HG02610 (cell line): Measurements from ENCODE around the gene TMEM158.
A peak's percentile ranks its signal among the peaks of the same experiment; 100 is the strongest.

Source experiments
- ATAC-seq: cut with Tn5 transposase; IDR thresholded peaks from one replicate; pipeline ENCODE4 v1.9.1; 2021; ENCODE audit warnings: mild to moderate bottlenecking, moderate library complexity; ENCODE audit not compliant: unreplicated experiment

The TMEM158 gene

DNA sequence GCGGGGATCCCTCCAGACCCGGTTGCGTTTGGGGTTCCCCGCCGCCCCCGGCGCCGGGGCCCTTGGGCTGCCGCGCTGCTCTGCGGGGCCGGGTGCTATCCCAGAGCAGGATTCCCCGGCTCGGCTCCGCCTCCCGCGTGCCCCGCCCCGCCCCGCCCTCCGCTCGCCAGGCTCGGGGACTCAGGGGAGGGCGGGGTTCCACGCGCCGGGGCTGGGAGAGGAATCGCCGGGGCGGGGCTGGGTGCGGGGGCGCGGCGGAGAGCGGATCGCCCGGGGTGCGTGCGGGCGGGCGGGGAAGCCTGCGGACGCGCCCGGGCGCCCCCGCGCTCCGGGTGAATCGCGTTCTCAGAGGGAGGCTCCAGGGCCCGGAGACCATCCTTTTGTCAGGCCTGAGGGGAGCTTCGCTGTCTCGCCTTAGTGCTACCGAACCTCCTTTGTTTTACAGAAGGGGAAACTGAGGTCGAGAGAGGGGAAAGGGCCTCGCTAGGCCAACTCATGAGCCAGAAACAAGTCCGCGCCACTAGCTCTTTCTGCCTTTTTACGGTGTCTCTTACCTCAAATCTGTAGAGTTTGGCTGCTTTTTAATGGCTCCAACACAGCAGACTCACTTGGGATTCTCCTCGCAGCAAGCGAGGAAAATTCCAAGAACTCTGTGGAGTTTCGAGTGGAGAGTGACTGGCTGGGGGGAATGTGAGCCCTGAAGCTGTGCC is at the start of gene TMEM158:
TMEM158 (minus strand) TSS at position 82 of the 710 bp plus-strand sequence. CDS start 260 bp downstream, outside the sequence.
- peak; percentile 80 for ATAC-seq

DNA sequence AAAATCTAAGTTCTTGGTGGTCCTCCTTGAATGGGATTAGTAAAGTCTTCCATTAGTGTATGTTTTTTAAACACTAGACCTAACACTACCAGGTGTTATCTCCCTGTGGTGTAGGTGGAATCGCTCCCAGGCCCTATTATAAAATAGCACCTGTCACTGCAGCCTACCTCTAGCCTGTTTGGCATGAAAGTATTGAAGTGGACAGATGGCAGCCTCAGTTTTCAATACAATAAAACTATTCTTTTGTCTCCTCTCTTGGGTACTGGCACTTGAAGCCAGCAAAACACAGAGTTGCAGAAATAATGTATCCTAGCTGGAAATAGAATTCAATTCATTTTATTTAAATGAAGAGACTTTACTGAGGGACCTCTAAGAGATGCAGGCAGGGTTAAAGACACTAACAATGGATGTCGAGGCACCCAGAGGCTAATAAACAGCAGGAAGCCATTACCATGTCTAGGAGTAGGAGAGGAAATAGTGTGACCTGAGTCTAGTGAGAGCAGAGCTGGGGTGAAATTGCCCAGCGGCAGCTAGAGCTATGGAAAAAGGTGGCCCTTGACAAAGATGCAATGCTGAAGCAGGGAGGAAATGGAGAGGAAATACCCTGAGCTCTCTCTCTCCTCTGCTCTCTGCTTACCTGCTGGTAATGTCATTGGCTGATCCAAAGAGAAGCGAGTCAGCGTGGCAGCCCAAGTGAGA is 49.1 kb upstream of the TMEM158 start:
- ATAC-seq = no peak

DNA sequence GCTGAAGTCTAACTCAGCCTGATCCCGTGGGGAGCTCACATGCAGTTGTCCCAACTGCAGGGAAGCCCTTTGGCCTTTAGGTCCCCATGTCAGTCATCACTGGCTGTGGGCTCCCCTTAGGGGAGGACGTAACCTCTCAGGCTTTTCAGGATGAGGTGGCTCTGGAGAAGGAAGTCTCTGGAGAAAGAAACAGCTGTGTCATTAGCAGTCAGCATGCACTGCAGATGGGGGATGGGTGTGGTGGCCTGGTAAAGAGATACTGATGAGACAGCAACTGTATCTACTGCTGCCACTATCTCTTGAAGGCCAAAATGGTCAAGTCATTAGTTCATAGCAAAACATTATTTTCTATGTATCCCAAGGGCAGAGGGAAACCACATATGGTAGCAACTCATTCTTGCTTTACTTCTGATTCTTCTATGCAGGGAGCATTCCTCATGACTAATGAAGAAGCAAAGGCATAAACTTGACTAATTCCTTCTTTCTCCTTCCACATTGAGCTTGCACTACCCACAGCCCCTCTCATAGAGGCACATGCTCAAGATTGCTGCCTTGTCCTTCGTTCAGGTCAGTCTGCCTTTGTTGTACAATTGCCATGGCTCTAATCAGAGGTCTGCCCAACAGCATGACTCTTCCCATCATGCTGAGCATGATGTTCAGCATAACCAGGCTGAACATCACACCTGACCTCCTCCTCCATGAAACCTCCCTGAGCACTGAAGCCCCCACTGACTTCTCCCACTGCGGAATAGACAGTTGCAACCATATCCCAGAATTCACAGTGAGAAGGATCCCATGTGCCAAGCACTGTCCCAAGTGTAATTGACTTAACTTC is 47.8 kb upstream of the TMEM158 start:
- no peak for ATAC-seq

DNA sequence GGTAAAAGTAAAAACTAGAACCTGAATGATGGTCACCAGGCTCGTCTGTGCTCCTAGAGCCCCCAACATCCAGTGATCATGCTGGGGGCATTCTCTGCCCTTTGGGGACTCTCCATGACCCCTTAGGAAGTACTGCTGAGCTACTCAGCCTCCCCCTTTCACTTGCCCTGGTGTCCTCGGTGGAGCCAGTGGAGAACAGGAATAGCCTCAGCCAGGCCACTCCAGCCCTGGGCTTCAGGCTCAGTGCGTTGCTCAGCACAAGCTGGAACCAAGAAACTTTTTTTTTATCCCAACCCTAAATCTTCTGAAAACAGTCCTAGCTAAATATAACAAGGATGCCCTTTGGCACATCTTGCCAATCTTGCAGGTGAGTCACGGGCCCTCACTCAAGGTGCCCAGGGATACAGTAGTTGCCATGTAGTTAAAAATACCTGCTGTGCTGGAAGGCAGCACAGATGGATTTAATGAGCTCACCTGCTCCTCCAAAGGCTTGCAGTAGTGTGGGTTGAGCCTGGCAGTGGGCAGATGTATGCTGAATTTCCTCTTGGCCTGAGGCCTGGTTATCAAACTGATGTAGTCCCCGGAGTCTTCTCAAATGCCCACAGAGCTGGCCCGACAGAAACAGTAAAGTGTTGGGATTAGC is 46.9 kb upstream of the TMEM158 start:
- ATAC-seq = no peak

- ATAC-seq = no peak
These were observed 46.1 kb upstream of the TMEM158 start for GRCh38 chr3:45272032-45272810.

DNA sequence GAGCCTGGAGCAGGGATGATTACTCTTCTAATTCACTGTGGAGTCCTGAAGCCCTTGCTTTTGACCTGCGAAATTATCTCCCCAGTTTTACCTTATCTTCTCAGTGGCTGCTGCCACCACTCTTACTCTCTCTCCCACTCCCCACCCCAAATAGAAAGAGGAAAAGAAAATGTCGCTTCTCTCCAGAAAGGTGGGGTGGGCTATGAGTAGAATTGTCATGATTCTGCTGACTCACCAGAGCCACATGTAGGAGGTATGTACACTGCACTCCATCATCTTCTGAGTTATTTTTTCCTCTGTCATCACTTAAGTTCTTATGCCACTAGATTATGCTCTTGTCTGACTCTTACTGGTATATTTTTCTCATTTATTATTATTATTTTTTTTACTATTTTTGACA is 43.9 kb upstream of the TMEM158 start:
- no peak for ATAC-seq

DNA sequence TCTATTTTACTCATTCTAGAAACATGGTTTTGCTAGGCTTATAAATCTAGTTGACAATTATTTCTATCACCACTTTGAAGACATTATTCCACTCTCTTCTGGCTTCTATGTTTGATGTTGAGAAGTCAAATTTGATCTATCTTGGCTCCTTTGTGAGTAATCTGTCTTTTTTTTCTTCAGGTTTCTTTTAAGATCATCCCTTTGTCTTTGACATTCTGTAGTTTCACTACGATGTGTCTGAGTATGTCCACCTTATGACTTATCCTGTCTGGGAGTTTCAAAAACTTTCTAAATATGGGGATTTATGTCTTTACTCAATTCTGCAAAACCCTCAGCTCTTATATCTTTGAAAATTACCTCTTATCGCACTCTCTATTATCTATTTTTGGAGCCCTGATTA is 41.0 kb upstream of the TMEM158 start:
- ATAC-seq = no peak

GRCh38 chr3:45261333-45262110 is 35.4 kb upstream of the TMEM158 start:
- ATAC-seq = no peak

DNA sequence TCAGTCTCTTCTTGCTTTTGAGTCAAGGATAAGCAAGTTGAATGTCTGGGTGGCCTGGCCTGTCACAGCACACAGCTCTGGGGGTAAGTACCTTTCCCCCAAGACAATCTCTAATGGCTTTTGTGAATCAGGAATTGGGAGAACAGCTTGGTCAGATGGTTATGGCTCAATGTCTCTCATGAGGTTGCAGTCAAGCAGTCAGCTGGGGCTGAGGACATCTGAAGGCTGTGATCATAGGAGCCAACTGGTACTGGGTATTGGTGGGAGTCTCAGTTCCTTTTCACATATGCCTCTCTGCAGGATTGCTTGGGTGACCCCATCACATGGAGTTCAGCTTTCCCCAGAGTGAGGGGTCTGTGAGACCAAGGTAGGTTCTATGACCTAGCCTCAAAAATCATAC is 33.0 kb upstream of the TMEM158 start:
- ATAC-seq = no peak

DNA sequence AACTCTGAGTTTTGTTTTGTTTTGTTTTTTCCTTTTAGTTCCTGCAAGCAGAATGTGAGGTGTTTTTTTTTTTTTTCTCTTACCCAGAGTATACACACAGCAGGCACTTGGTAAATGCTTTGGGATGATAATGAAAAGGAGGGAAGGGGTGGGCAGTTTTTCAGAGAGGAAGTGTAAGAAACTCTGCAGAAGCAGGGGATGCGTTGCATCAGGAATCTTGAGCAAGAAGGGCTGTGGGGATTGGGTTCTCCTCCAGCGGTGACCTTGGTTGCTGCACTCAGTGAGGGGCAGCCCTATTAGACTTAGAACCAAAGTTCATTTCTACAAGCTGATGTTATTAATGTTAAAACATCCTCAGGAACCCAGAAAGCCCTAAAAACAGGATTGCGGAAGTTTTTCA is 32.2 kb upstream of the TMEM158 start:
- no peak for ATAC-seq

GRCh38 chr3:45253316-45253715 is 27.2 kb upstream of the TMEM158 start:
- ATAC-seq = no peak

DNA sequence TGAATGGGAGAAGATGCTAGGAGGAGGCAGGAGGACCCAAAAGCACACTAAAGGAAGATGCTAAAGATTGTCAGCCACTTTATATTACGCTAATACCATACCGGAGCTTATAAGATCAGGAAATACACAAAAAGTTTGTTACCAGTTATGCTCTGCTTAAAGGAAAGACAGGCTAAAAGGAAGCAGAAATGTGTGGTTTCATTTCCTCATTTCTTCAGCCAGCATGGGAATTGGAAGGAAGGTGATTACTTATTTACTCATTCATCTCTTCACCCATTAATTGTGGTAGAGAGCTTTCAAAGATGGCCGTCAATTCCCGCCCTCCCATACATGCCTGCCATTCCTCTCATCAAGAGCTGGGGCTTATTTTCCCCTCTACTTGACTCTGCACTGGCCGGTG is 26.7 kb upstream of the TMEM158 start:
- ATAC-seq = no peak

- ATAC-seq = no peak
These were observed 23.3 kb upstream of the TMEM158 start for GRCh38 chr3:45249391-45249790.

DNA sequence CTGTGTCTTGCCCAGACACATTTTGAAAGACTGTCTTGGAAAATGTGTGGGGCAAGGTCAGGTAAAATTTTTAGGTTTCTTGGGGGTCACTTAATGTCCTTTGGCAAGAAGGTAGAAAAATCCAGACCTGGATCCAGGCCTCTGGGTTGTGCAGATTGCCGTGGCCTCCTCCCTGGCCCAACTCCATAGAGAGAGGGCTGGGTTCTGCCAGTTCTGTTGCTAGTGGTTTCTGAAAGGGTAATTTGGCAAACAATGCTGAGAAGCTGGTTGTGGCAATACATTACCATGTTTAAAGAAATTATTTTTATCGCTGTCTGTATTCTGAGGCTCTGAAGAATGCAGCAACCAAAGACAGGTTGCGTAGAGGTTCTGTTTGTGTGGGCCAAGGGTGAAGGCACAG is 20.2 kb upstream of the TMEM158 start:
- ATAC-seq = no peak

DNA sequence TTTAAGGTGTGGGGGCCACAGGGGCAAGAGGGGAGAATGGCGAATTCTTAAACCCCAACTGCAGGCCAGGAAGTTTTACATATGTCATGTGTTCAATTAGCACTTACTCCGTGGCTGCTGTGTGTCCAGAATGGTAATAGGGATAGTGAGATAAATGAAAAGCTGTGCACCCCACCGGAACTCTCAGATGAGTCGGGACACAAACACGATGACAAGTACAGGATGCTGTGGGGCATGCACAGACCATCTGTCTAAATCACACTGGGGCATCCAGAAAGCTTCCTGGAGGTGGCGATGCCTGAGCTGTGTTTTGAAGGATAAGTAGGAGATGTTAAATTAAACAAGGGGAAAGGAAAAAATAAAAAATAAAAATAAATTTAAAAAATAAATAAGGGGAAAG is 18.3 kb upstream of the TMEM158 start:
- ATAC-seq = no peak

- ATAC-seq = no peak
These were observed 15.1 kb upstream of the TMEM158 start for GRCh38 chr3:45241206-45241605.

DNA sequence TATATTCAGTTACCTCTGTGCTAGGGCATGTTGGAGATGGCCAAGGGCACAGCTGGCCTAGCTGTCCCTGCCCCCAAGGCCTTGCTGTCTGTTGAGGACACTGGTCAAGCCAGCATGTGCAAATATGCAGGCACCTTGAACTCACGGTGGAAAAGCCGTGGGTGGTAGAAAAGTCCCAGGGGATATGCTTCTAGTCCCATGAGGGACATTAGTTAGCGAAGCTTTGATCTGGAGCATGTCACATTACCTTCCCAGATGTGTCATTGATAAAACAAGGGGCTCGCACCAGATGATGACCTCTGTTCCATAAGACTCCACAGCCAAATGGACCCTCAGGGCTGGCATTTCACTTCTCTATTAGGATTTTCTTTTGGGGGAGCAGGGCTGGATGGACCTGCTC is 14.2 kb upstream of the TMEM158 start:
- no peak for ATAC-seq

DNA sequence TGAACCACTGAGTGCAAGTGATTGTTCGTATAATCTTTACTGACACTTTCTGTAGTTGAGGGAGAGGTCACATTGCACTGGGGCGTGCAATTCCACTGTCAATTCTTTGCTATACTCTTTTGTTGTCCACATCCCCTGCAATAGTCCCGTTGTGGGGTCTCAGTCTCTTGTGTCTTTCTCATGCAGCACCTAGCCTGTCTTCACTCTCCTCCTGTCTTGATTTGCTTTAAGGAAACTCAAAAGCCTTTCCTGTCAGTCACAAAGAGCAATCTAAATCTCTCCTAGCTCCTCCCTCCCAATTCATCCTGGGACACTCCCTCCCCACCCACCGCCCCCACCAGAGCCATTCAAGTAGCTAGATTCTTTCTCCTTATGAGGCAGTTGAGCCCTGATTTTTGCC is 13.2 kb upstream of the TMEM158 start:
- ATAC-seq = no peak

DNA sequence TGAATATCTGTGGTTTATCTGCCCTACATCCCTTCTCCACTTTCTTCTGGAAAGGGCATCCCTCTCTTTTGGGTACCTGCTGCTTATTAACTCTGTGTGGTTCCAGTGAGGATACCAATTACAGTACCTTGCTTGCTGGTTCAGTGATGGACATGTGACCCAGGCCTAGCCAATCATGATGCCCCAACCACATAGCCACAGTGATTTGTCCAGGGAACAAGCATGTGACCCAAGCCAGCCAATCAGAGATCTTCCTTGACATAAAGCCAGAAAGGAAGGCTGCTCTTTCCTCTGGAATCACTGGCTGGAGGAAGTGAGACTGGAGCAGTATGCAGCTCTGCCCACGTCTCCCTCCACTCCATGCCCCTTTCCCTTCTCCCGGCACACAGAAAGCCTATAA is 10.9 kb upstream of the TMEM158 start:
- no peak for ATAC-seq

DNA sequence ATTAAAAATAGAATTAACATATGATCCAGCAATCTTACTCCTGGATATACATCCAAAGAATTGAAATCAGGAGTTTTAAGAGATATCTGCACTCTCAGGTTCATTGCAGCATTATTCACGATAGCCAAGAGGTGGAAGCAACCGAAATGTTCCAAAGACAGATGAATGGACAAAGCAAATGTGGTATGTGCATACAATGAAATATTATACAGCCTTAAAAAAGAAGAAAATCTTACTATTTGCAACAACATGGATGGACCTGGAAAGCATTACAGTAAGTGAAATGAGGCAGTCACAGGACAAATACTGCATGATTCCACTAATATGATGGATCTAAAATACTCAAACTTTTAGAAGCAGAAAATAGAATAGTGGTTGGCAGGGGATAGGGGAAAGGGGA is 9.3 kb upstream of the TMEM158 start:
- ATAC-seq = no peak
